Upper lobe of right lung (tissue), 1 donor: Measurements from ENCODE around the gene ABCC6. TPM values are rescaled to one million over a fixed set of nuclear protein-coding genes. Genes with fewer than 3 reads are reported as not detected.
"Not testable (repeated sequence)": the region's sequence is repeated elsewhere in the genome, so short reads cannot be mapped to it uniquely, and the experiment has no call there.

Source experiments
- ATAC-seq: fragments of 200-7000 bp; cut with Tn5 transposase; one replicate; pipeline ENCODE4 v1.9.1; 2020; ENCODE audit warnings: mild to moderate bottlenecking, moderate library complexity
- DNase-seq: peaks from one replicate; pipeline ENCODE4 v3.0.0-alpha.2; 2020
- H3K27ac ChIP-seq: fragments of 200-600 bp; one replicate; pipeline ENCODE4 v1.8.0; 2022
- H3K27me3 ChIP-seq: fragments of 200-600 bp; one replicate; pipeline ENCODE4 v1.8.0; 2022; ENCODE audit warnings: mild to moderate bottlenecking
- H3K36me3 ChIP-seq: fragments of 200-600 bp; one replicate; pipeline ENCODE4 v1.8.0; 2022
- H3K4me1 ChIP-seq: fragments of 200-600 bp; one replicate; pipeline ENCODE4 v1.8.0; 2022
- H3K4me3 ChIP-seq: fragments of 200-600 bp; one replicate; pipeline ENCODE4 v1.8.0; 2022; ENCODE audit warnings: mild to moderate bottlenecking
- H3K9me3 ChIP-seq: fragments of 200-600 bp; one replicate; pipeline ENCODE4 v1.8.0; 2022
- intact Hi-C: fragments of 100-400 bp; cut with DNase I; formaldehyde crosslinking; loops from one replicate; pipeline ENCODE4 v1.11.0; 2022
- total RNA-seq: library from RNA; stranded (reverse); fragmentation: NEBNext Ultra II Directional; extraction: Animal tissue kit (Norgen Biotek cat#: 25700); gene quantifications from one replicate; pipeline ENCODE4 v1.2.1, GENCODE V29; 2021
- TF ChIP-seq, protein P1 (sequence below): fragments of 200-600 bp; IDR thresholded peaks from one replicate; pipeline ENCODE4 v1.8.0; 2022; ENCODE audit warnings: antibody characterized with exemption
- donor health status: DM: no; HTN: yes; CAD: no; lungs with severe emphysema.

Gene ABCC6
- total RNA-seq, 1 donor from 2014 or later, result 42.5 TPM

DNA sequence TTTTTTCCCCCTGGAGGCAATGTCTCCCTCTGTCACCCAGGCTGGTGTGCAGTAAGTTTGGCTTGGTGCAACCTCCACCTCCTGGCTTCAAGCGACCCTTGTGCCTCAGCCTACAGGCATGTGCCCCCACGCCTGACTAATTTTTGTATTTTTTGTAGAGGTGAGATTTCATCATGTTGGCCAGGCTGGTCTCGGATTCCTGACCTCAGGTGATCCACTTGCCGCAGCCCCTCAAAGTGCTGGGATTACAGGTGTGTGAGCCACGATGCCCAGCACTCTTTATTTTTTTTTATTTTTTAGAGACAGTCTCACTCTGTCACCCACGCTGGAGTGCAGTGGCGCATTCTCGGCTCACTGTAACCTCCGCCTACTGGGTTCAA, 113.2 kb downstream of the ABCC6 start:
- Histone ChIP-seq H3K36me3 (peaks cover 64% of the 10 kb centered on the region), H3K9me3 (no peaks in the 10 kb centered on the region), H3K4me1 (no peaks in the 10 kb centered on the region), H3K4me3 (no peak overlapping the region), H3K27me3 (no peaks in the 10 kb centered on the region), H3K27ac (no peak overlapping the region)
- TF ChIP-seq, protein P1, sequence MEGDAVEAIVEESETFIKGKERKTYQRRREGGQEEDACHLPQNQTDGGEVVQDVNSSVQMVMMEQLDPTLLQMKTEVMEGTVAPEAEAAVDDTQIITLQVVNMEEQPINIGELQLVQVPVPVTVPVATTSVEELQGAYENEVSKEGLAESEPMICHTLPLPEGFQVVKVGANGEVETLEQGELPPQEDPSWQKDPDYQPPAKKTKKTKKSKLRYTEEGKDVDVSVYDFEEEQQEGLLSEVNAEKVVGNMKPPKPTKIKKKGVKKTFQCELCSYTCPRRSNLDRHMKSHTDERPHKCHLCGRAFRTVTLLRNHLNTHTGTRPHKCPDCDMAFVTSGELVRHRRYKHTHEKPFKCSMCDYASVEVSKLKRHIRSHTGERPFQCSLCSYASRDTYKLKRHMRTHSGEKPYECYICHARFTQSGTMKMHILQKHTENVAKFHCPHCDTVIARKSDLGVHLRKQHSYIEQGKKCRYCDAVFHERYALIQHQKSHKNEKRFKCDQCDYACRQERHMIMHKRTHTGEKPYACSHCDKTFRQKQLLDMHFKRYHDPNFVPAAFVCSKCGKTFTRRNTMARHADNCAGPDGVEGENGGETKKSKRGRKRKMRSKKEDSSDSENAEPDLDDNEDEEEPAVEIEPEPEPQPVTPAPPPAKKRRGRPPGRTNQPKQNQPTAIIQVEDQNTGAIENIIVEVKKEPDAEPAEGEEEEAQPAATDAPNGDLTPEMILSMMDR, result no peak
- intact Hi-C loops, result no loop called here
- ATAC-seq, result no peak
- no peak for DNase-seq

DNA sequence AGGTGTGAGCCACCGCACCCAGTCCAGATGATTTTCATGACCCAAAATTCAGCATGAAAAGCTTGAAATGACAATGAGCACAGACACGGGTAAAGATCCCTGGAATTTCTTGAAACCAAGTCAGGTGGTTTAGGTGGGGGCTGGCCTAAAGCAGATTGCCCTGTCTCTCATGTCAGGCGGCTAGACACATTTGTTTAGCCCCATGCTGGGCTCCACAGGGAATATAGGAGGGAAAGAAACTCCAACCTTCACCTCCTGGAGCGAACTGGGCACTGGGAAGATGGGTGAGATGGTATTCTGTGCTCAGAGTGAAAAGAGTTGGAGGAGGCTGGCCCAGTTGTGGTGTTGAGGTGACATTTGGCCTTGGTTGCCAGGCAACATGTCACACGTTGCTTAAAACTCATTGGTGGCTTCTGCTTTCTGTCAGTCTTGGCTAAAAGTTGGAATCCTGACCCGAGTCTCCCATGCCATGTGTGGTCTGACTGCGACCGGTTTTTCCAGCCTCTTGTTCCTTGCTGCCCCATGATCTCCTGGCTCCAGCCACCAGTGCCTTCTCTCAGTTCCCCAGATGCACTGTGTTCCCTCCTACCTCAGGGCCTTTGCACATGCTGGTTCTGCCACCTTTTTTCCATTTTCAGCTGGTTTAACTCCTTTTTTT, 113.7 kb downstream of the ABCC6 start:
- H3K9me3 ChIP-seq, result no peaks in the 10 kb centered on the region
- no peak overlapping the region for H3K4me3 ChIP-seq
- no peak overlapping the region for H3K27ac ChIP-seq
- H3K4me1 ChIP-seq, result no peaks in the 10 kb centered on the region
- intact Hi-C loops, result no loop called here
- TF ChIP-seq, protein P1, result no peak
- peaks cover 59% of the 10 kb centered on the region for H3K36me3 ChIP-seq
- DNase-seq, result no peak
- no peaks in the 10 kb centered on the region for H3K27me3 ChIP-seq
- ATAC-seq, result no peak

DNA sequence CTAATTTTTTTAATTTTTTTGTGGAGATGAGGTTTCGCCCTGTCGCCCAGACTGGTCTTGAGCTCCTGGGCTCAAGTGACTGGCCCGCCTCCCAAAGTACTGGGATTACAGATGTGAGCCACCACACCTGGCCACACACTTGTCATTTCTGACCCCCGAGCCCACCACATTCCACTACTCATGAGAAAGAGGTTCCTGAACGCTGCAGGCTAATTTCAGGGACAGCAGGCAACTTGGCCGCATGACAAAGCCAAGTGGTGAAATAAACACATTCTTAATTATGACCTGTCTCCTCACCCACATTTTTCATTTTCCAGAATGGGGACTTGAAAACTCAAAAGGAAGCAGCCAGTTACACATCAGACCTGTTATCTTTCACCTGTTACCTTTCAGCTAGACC, 114.5 kb downstream of the ABCC6 start:
- intact Hi-C loops, result no loop called here
- Histone ChIP-seq H3K27ac (no peak overlapping the region), H3K36me3 (peaks cover 60% of the 10 kb centered on the region), H3K4me3 (no peak overlapping the region), H3K27me3 (no peaks in the 10 kb centered on the region), H3K9me3 (no peaks in the 10 kb centered on the region), H3K4me1 (no peaks in the 10 kb centered on the region)
- no peak for ATAC-seq
- TF ChIP-seq, protein P1, result no peak
- no peak for DNase-seq

DNA sequence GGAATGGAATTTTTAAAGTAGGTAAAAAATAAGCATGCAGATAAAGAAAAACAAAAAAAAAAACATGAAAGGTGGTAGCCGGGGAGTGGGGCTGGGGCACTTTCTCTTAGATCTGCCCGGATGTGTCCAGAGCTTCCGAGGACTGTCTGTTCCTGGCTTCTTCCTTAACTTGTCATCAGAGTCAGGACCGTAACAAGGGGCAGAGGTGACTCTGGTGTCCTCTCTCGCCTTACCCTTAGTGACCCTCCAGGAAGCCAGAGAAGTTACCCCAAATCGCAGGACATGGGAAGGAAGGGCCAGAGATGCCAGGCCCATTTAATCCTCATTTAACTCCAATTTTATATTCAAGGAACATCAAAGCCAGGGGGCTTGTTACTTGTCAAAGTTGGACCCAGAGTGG, 115.5 kb downstream of the ABCC6 start:
- no peak overlapping the region for H3K27ac ChIP-seq
- H3K4me3 ChIP-seq, result no peak overlapping the region
- DNase-seq (no peak), ATAC-seq (no peak)
- intact Hi-C loops, result no loop called here
- H3K36me3 ChIP-seq, result peaks cover 60% of the 10 kb centered on the region
- H3K9me3 ChIP-seq, result no peaks in the 10 kb centered on the region
- TF ChIP-seq, protein P1, result no peak
- H3K27me3 ChIP-seq, result no peaks in the 10 kb centered on the region
- H3K4me1 ChIP-seq, result no peaks in the 10 kb centered on the region

DNA sequence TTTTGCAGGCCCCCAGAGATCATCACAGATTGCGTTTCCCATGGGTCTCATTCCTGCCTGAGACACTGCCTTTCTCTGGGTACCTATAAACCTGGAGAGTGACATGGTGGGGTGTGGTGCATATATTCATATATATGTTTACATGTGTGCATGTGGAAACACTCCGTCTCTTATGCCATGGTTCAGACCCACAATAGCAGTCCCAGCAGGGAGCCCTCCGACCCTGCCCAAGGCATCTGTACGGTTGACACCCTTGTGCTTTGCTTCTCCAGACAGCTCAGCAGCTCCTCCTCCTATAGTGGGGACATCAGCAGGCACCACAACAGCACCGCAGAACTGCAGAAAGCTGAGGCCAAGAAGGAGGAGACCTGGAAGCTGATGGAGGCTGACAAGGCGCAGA, 116.8 kb downstream of the ABCC6 start:
- Histone ChIP-seq H3K9me3 (no peaks in the 10 kb centered on the region), H3K27ac (no peak overlapping the region), H3K4me3 (no peak overlapping the region), H3K36me3 (peaks cover 54% of the 10 kb centered on the region), H3K27me3 (no peaks in the 10 kb centered on the region), H3K4me1 (peaks cover 1% of the 10 kb centered on the region)
- no peak for ATAC-seq
- TF ChIP-seq, protein P1, result no peak
- no peak for DNase-seq
- intact Hi-C loops, result no loop called here

DNA sequence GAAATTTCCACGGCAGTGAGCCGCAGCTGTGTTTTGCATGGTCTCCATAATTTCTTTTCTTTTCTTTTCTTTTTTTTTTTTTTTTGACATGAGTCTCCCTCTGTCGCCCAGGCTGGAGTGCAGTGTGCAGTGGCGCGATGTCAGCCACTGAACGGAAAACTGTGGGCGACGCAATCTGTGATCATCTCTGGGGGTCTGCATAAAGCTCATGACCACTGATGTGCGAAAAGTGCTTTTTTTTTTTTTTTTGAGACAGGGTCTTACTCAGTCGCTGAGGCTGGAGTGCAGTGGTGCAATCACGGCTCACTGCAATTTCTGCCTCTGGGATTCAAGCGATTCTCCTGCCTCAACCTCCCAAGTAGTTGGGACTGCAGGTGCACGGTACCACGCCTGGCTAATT, 117.6 kb downstream of the ABCC6 start:
- Histone ChIP-seq H3K36me3 (peaks cover 48% of the 10 kb centered on the region), H3K27ac (no peak overlapping the region), H3K4me3 (no peak overlapping the region), H3K27me3 (no peaks in the 10 kb centered on the region), H3K9me3 (no peaks in the 10 kb centered on the region), H3K4me1 (peaks cover 9% of the 10 kb centered on the region)
- ATAC-seq, result no peak
- TF ChIP-seq, protein P1, result no peak
- DNase-seq, result no peak
- intact Hi-C loops, result no loop called here

DNA sequence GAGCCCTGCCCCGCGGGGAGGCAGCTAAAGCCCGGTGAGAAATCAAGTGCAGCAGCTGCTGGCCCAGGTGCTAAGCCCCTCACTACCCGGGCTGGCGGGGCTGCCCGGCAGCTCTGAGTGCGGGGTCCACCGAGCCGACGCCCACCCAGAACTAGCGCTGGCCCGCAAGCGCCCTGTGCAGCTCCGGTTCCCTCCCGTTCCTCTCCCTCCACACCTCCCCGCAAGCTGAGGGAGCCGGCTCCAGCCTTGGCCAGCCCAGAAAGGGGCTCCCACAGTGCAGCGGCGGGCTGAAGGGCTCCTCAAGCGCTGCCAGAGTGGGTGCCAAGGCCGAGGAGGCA, 118.5 kb downstream of the ABCC6 start:
- DNase-seq, intact Hi-C loops: not testable (repeated sequence)
- H3K36me3 ChIP-seq, result peaks cover 40% of the 10 kb centered on the region

DNA sequence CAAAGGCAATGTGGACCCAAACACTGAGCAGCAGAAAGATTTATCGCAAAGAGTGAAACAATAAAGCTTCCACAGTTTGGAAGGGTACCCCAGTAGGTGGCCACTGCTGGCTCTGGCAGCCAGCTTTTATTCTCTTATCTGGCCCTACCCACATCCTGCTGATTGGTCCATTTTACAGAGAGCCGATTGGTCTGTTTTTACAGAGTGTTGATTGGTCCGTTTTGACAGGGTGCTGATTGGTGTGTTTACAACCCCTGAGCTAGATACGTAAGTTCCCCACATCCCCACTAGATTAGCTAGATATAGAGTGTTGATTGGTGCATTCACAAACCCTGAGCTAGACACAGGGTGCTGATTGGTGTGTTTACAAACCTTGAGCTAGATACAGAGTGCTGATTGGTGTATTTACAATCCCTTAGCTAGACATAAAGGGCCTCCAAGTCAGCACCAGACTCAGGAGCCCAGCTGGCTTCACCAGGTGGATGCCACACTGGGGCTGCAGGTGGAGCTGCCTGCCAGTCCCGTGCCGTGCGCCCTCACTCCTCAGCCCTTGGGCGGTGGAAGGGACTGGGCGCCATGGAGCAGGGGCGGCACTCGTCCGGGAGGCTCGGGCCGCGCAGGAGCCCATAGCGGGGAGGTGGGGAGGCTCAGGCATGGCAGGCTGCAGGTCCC, 119.0 kb downstream of the ABCC6 start:
- H3K9me3 ChIP-seq, intact Hi-C loops, H3K27me3 ChIP-seq, DNase-seq, H3K4me3 ChIP-seq, H3K27ac ChIP-seq, ATAC-seq: not testable (repeated sequence)
- Histone ChIP-seq H3K36me3 (peaks cover 39% of the 10 kb centered on the region), H3K4me1 (peaks cover 14% of the 10 kb centered on the region)

More for the DNA sequence above, 118.5 kb downstream of the ABCC6 start:
- not testable (repeated sequence) for H3K27me3 ChIP-seq, H3K9me3 ChIP-seq, H3K27ac ChIP-seq, ATAC-seq, H3K4me3 ChIP-seq
- H3K4me1 ChIP-seq, result peaks cover 14% of the 10 kb centered on the region
